HepG2 (cell line): ENCODE data around the gene HLA-DPB1. TPM values are rescaled to one million over a fixed set of nuclear protein-coding genes. Genes with fewer than 3 reads are reported as not detected.

Source experiments
- AGO2 ChIP-seq: fragments of 200-400 bp; formaldehyde crosslinking; optimal IDR thresholded peaks from 2 replicates; pipeline ENCODE3; 2017; ENCODE audit warnings: mild to moderate bottlenecking, low read depth, low read length, moderate library complexity
- ARID4A ChIP-seq: sonication (generic); formaldehyde crosslinking; IDR thresholded peaks from 2 replicates; pipeline ENCODE4 v1.5.0; 2020; ENCODE audit warnings: mild to moderate bottlenecking, missing genetic modification reagents, borderline replicate concordance
- BCL6 ChIP-seq: IDR thresholded peaks from 2 replicates; pipeline ENCODE4 v1.6.1; 2016; ENCODE audit warnings: missing genetic modification reagents, missing compliant biosample characterization
- FOXC1 ChIP-seq: sonication (generic); formaldehyde crosslinking; IDR thresholded peaks from 2 replicates; pipeline ENCODE4 v1.8.0; 2022; ENCODE audit warnings: mild to moderate bottlenecking, missing genetic modification reagents, borderline replicate concordance
- HNRNPH1 ChIP-seq: fragments of 200-400 bp; formaldehyde crosslinking; optimal IDR thresholded peaks from 2 replicates; pipeline ENCODE3; 2017; ENCODE audit warnings: mild to moderate bottlenecking, low read depth, low read length
- HOMEZ ChIP-seq: IDR thresholded peaks from 2 replicates; pipeline ENCODE4 v1.6.1; 2016; ENCODE audit warnings: low read depth
- IKZF5 ChIP-seq: IDR thresholded peaks from 2 replicates; pipeline ENCODE4 v1.6.1; 2018; ENCODE audit warnings: missing genetic modification reagents, mild to moderate bottlenecking, missing compliant biosample characterization
- PLRG1 ChIP-seq: fragments of 450-650 bp; conservative IDR thresholded peaks from 2 replicates; pipeline ENCODE4 v1.6.1; 2016
- REPIN1 ChIP-seq: sonication (generic); formaldehyde crosslinking; IDR thresholded peaks from 2 replicates; pipeline ENCODE4 v1.8.0; 2022; ENCODE audit warnings: missing genetic modification reagents, low read depth, mild to moderate bottlenecking, borderline replicate concordance
- REST ChIP-seq, 2 experiments: IDR thresholded peaks; 2 replicates each; pipeline ENCODE4 v1.6.1; 2011 to 2012; ENCODE audit warnings: low read length in 2 of 2, borderline replicate concordance in 1 of 2, low read depth in 1 of 2, mild to moderate bottlenecking in 1 of 2, moderate library complexity in 1 of 2
- SMYD3 ChIP-seq: sonication (generic); formaldehyde crosslinking; IDR thresholded peaks from 2 replicates; pipeline ENCODE4 v1.8.1; 2023; ENCODE audit warnings: mild to moderate bottlenecking, missing genetic modification reagents
- SYNCRIP ChIP-seq: fragments of 200-400 bp; formaldehyde crosslinking; IDR thresholded peaks from 2 replicates; pipeline ENCODE4 v1.6.1; 2018; ENCODE audit warnings: mild to moderate bottlenecking, low read depth, low read length; ENCODE audit not compliant: insufficient read depth
- TEAD2 ChIP-seq: sonication (generic); formaldehyde crosslinking; IDR thresholded peaks from 2 replicates; pipeline ENCODE4 v1.9.0; 2021; ENCODE audit warnings: missing genetic modification reagents
- YEATS2 ChIP-seq: sonication (generic); formaldehyde crosslinking; IDR thresholded peaks from 2 replicates; pipeline ENCODE4 v1.4.0; 2020; ENCODE audit warnings: missing genetic modification reagents, borderline replicate concordance
- ZNF17 ChIP-seq: sonication (generic); formaldehyde crosslinking; IDR thresholded peaks from 2 replicates; pipeline ENCODE4 v1.5.0; 2020; ENCODE audit warnings: mild to moderate bottlenecking, missing genetic modification reagents
- ZNF761 ChIP-seq: sonication (generic); formaldehyde crosslinking; conservative IDR thresholded peaks from 2 replicates; pipeline ENCODE4 v1.4.0; 2020; ENCODE audit warnings: mild to moderate bottlenecking, missing genetic modification reagents
- polyA plus RNA-seq, 8 experiments: library from polyadenylated mRNA; depleted of rRNA in 3 of 8; stranded (reverse) in 7 of 8; unstranded in 1 of 8; fragments of >200 nt; fragmentation: Illumina TruSeq in 4 of 8; extraction: Trizol in 4 of 8; gene quantifications; 2 replicates each; pipeline versions ENCODE4 v1.2.1 to v1.2.3, GENCODE V29; 2011 to 2016; ENCODE audit warnings: low read depth in 4 of 8, missing spikeins in 1 of 8, mixed read lengths in 1 of 8; ENCODE audit not compliant: insufficient read depth in 1 of 8
- total RNA-seq, 5 experiments: library from RNA; depleted of rRNA; stranded (reverse); fragments of >200 nt; fragmentation: Illumina TruSeq; extraction: Trizol; gene quantifications; 2 replicates each; pipeline ENCODE4 v1.2.3, GENCODE V29; 2016; ENCODE audit warnings: low read depth in 1 of 5

HLA-DPB1 gene
- total and polyA plus RNA-seq, 2 of the 13 experiments (the other 11 are each of a cell fraction or from before 2014, with no cell fraction given): not detected

GRCh38 chr6:33123732-33124524 is 48.1 kb downstream of the HLA-DPB1 start (continued):
- TF ChIP-seq ARID4A (CRISPR knock-in tag) (0 out of 2 replicates have a peak, but pooled peaks have one; percentile 22), REPIN1 (CRISPR knock-in tag) (no peak), IKZF5 (no peak), PLRG1 (no peak), FOXC1 (CRISPR knock-in tag) (no peak), SMYD3 (CRISPR knock-in tag) (no peak), ZNF761 (CRISPR knock-in tag) (no peak), REST (IDR thresholded peaks at IDR 0.05; ENCODE audit: borderline replicate concordance in 1 of 2, low read depth in 1 of 2, low read length in 2 of 2) (no peak), AGO2 (no peak), HNRNPH1 (no peak), TEAD2 (no peak), ZNF17 (CRISPR knock-in tag) (no peak), HOMEZ (CRISPR knock-in tag) (peak; percentile 62; the same call in 1 of the 2 replicates), YEATS2 (CRISPR knock-in tag) (no peak), SYNCRIP (no peak), BCL6 (CRISPR knock-in tag) (no peak)
